ENCODE data around the gene FDXR. TPM values are rescaled to one million over a fixed set of nuclear protein-coding genes. Genes with fewer than 3 reads are reported as not detected.

FDXR gene
- total and polyA plus RNA-seq, 2 of the 8 experiments (the other 6 are each of a cell fraction or from before 2014, with no cell fraction given): 24.2 to 31.4 TPM

- WGBS, 2 experiments (ENCODE audit: extremely low coverage in 1 of 2, insufficient coverage in 1 of 2, insufficient read length in 1 of 2, insufficient replicate concordance in 2 of 2, low coverage in 1 of 2, low lambda C conversion rate in 2 of 2, missing lambda C conversion rate in 1 of 2): 76% methylated on average over 5 of the region's 5 CpGs; no CpG with 5 or more reads in 1 of the 2 experiments
- H4K20me1 ChIP-seq (replicated peaks in 1 of 2; ENCODE audit: control insufficient read depth in 1 of 2, insufficient read depth in 2 of 2, low read length in 2 of 2): no peaks in the 10 kb centered on the region
- H3K4me3 ChIP-seq (ENCODE audit: extremely low read depth in 1 of 4, insufficient read depth in 2 of 4, low read depth in 3 of 4, low read length in 4 of 4): no peak overlapping the region
- H3K56ac ChIP-seq (replicated peaks; ENCODE audit: insufficient read length, low read depth, low read length): no peak overlapping the region
- no peak overlapping the region for H3K9ac ChIP-seq (replicated peaks in 1 of 4; ENCODE audit: extremely low read depth in 1 of 4, low read depth in 3 of 4, low read length in 3 of 4)
- H2AFZ ChIP-seq (ENCODE audit: low read length): no peak overlapping the region
- CTCF ChIA-PET (ENCODE audit: partially characterized antibody): interaction anchor here (0.6 to 81.0 kb wide), 9 partner anchors 12 to 138 kb away, joined by 3 to 2981 read pairs (median 5); partner anchors contain the start of genes GRIN2C, NAT9 and OTOP2
- H3K27me3 ChIP-seq (replicated peaks in 1 of 4; ENCODE audit: control insufficient read depth in 3 of 4, extremely low read depth in 1 of 4, insufficient read depth in 3 of 4, low read length in 3 of 4): peaks cover 0 to 3% (median 0%) of the 10 kb centered on the region in 4 experiments; a peak in 2 of 7 replicates
- H3K79me2 ChIP-seq (ENCODE audit: control insufficient read depth in 1 of 2, insufficient read depth in 2 of 2, low read length in 2 of 2): no peaks in the 10 kb centered on the region; a peak in 1 of 4 replicates
- no peak overlapping the region for H2AK5ac ChIP-seq (ENCODE audit: low read depth, low read length)
- no peak for FAIRE-seq
- H2BK120ac ChIP-seq (replicated peaks; ENCODE audit: low read depth, low read length): no peak overlapping the region
- H2BK15ac ChIP-seq (ENCODE audit: low read length): peak overlapping the region; percentile 6; the same call in 1 of the 2 replicates
- no peak overlapping the region for H2BK20ac ChIP-seq (ENCODE audit: low read length)
- H2BK12ac ChIP-seq (ENCODE audit: low read depth, low read length): no peak overlapping the region
- no peak overlapping the region for H4K5ac ChIP-seq (ENCODE audit: insufficient read length, low read depth, low read length)
- H3K4me1 ChIP-seq (replicated peaks in 1 of 4; ENCODE audit: control insufficient read depth in 3 of 4, insufficient read depth in 4 of 4, low read length in 3 of 4): peaks cover 0 to 14% (median 6%) of the 10 kb centered on the region in 4 experiments; a peak in 6 of 7 replicates
- no peak overlapping the region for H4K91ac ChIP-seq (replicated peaks; ENCODE audit: insufficient read length, low read length)
- H3K36me3 ChIP-seq (ENCODE audit: control insufficient read depth in 2 of 4, insufficient read depth in 4 of 4, low read length in 3 of 4): no peaks in the 10 kb centered on the region
- no peak overlapping the region for H3K18ac ChIP-seq (ENCODE audit: extremely low read depth, low read length)
- H3K4ac ChIP-seq (replicated peaks; ENCODE audit: insufficient read length, low read depth, low read length): no peak overlapping the region
- peaks cover 7% of the 10 kb centered on the region; the same call in 1 of the 2 replicates for H3K79me1 ChIP-seq (ENCODE audit: low read depth, low read length)
- TF ChIP-seq CBX8 (IDR thresholded peaks at IDR 0.05; ENCODE audit: borderline replicate concordance, low read depth, low read length) (no peak), RBBP5 (IDR thresholded peaks at IDR 0.05; ENCODE audit: borderline replicate concordance, low read depth, low read length) (no peak), TAF7 (optimal IDR thresholded peaks at IDR 0.05; ENCODE audit: borderline replicate concordance, low read depth, low read length) (no peak), CEBPB (IDR thresholded peaks at IDR 0.05; ENCODE audit: low read depth, low read length) (no peak), ATF3 (IDR thresholded peaks at IDR 0.05; ENCODE audit: insufficient read depth, low read depth, low read length) (no peak), EZH2 (IDR thresholded peaks at IDR 0.05; ENCODE audit: low read depth, low read length, severe bottlenecking) (no peak), TCF12 (IDR thresholded peaks at IDR 0.05; ENCODE audit: low read depth, low read length) (no peak), TEAD4 (IDR thresholded peaks at IDR 0.05; ENCODE audit: low read depth, low read length) (no peak), SP2 (IDR thresholded peaks at IDR 0.05; ENCODE audit: low read length) (no peak), NRF1 (IDR thresholded peaks at IDR 0.05; ENCODE audit: low read depth, low read length) (no peak), BACH1 (IDR thresholded peaks at IDR 0.05; ENCODE audit: low read length) (no peak)
- POLR2A ChIA-PET (ENCODE audit: partially characterized antibody): interaction anchor here (1.1 to 1.6 kb wide), 3 partner anchors 16 to 49 kb away, joined by 3 to 5 read pairs (median 4); partner anchors contain the start of gene OTOP2
- H3K4me2 ChIP-seq (ENCODE audit: insufficient read depth in 1 of 2, low read depth in 2 of 2, low read length in 2 of 2): no peak overlapping the region
- no peak overlapping the region for H3K14ac ChIP-seq (ENCODE audit: insufficient read length)
- H2BK5ac ChIP-seq (ENCODE audit: low read depth, low read length): no peak overlapping the region
- no peak for DNase-seq (ENCODE audit: low read depth in 1 of 2, low spot score in 2 of 2)
- H4K8ac ChIP-seq (ENCODE audit: extremely low read depth, insufficient read depth, low read length): no peak overlapping the region
- no peak overlapping the region for H3K27ac ChIP-seq (ENCODE audit: low read depth, low read length)
- H3K23me2 ChIP-seq (ENCODE audit: low read depth, low read length): peaks cover 10% of the 10 kb centered on the region
- H3K23ac ChIP-seq (ENCODE audit: insufficient read length): no peak overlapping the region
- H3K9me3 ChIP-seq (ENCODE audit: insufficient read depth in 2 of 2, low read depth in 1 of 2, low read length in 1 of 2): no peaks in the 10 kb centered on the region
Observed at GRCh38 chr17:74875155-74875976, 2.6 kb upstream of the FDXR start.

Data from H1 (cell line).